Activated naive CD8-positive, alpha-beta T cell treated with anti-CD3 and anti-CD28 coated beads, Interleukin-2, amount 10 ng/mL, durations not matched to agents 7 days and 5 days (primary cell): ENCODE measurements around the gene SMIM35. TPM values are rescaled to one million over a fixed set of nuclear protein-coding genes. Genes with fewer than 3 reads are reported as not detected.

Source experiments
- ATAC-seq: fragments of 150-1000 bp; cut with Tn5 transposase; one replicate; pipeline ENCODE4 v1.10.0; 2021; ENCODE audit warnings: low read depth, moderate library complexity
- POLR2A ChIA-PET: fragments of 350-600 bp; sonication (Branson Sonifier 250); formaldehyde crosslinking; loops from one replicate; lab custom pipeline; 2021; ENCODE audit warnings: antibody characterized with exemption; lab: Charles Lee
- DNase-seq: peaks from one replicate; pipeline ENCODE4 v3.0.0; 2021
- H3K27ac Mint-ChIP-seq: one replicate; pipeline ENCODE4 v1.8.0; 2022; ENCODE audit warnings: mild to moderate bottlenecking, mixed read lengths
- H3K27me3 Mint-ChIP-seq: one replicate; pipeline ENCODE4 v1.8.0; 2022; ENCODE audit warnings: mild to moderate bottlenecking, moderate library complexity, mixed read lengths
- H3K36me3 Mint-ChIP-seq: one replicate; pipeline ENCODE4 v1.8.0; 2021; ENCODE audit warnings: mild to moderate bottlenecking, mixed read lengths
- H3K4me1 Mint-ChIP-seq: one replicate; pipeline ENCODE4 v1.8.0; 2021; ENCODE audit warnings: mixed read lengths
- H3K4me3 Mint-ChIP-seq: one replicate; pipeline ENCODE4 v1.8.0; 2022; ENCODE audit warnings: mild to moderate bottlenecking, moderate library complexity, mixed read lengths
- H3K9me3 Mint-ChIP-seq: one replicate; pipeline ENCODE4 v1.8.0; 2021; ENCODE audit warnings: mixed read lengths
- total RNA-seq, 2 experiments: library from RNA; stranded (reverse); gene quantifications; one replicate each; pipeline ENCODE4 v1.2.3, GENCODE V29; 2021

The SMIM35 gene
- total RNA-seq, 2 experiments from 2014 or later, result 3.0 to 3.1 TPM

DNA sequence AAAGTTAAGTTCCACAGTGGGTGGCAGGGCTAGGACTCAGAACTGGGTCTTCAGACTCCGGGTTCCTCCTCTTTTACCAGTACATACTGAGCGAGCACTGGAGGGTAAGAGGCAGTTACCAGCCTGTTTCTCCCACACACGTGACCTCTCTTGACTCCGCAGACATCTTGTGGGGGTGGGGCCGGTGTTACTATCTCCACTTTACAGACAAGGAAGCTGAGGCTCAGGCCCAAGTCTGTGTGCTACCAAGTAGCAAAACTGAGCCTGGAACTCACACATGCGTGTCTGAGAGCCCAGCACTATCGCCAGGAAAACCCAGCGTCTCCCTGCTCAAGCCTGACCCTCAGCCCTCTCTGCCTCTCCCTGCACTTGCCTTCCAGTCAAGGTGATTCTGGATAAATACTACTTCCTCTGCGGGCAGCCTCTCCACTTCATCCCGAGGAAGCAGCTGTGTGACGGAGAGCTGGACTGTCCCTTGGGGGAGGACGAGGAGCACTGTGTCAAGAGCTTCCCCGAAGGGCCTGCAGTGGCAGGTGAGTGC lies 16.0 kb upstream of the SMIM35 start:
- Mint-ChIP-seq H3K36me3 (no peaks in the 10 kb centered on the region), H3K4me3 (no peak overlapping the region), H3K4me1 (peaks cover 1% of the 10 kb centered on the region), H3K27ac (no peak overlapping the region), H3K27me3 (peaks cover 26% of the 10 kb centered on the region), H3K9me3 (no peaks in the 10 kb centered on the region)
- POLR2A ChIA-PET, result no interaction called here
- DNase-seq (no peak), ATAC-seq (no peak)

DNA sequence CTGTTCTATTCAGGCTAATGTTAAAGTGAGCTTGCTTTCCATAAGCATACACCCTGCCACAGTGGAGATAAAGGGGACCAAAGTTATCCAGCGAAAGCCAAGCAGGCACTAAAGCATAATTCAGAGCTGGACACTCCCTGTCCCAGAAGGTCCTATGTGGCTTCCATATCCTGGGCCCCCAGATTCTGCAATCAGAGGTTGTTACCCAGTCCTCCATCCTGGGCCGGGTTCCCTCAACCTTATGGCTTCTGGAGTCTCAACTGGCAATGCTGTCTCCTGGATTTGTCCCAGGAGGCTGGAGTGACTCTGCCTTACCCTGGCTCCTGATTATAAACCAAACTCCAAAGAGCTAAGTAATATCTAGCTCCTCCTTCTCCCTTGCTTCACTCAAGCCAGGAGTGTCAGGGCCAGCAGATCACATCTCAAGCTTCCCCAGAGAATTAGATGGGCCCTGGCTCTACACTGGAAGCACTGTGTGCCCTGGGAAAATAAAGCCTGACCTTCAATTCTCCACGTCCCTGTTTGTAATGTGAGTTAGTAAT lies 14.0 kb upstream of the SMIM35 start:
- no peaks in the 10 kb centered on the region for H3K9me3 Mint-ChIP-seq
- ATAC-seq (no peak), DNase-seq (no peak)
- peaks cover 28% of the 10 kb centered on the region for H3K27me3 Mint-ChIP-seq
- no peak overlapping the region for H3K27ac Mint-ChIP-seq
- POLR2A ChIA-PET, result no interaction called here
- peaks cover 1% of the 10 kb centered on the region for H3K4me1 Mint-ChIP-seq
- no peaks in the 10 kb centered on the region for H3K36me3 Mint-ChIP-seq
- H3K4me3 Mint-ChIP-seq, result no peak overlapping the region

- Mint-ChIP-seq H3K27me3 (peaks cover 25% of the 10 kb centered on the region), H3K27ac (no peak overlapping the region), H3K4me3 (no peak overlapping the region), H3K4me1 (peaks cover 1% of the 10 kb centered on the region), H3K36me3 (no peaks in the 10 kb centered on the region), H3K9me3 (no peaks in the 10 kb centered on the region)
- no peak for ATAC-seq
- DNase-seq, result no peak
- POLR2A ChIA-PET, result interaction anchor here (0.6 kb wide), 1 partner anchor 12 kb away, joined by 3 read pairs; no protein-coding TSS in a partner anchor
Measured at GRCh38 chr11:118099838-118100556, 13.2 kb upstream of the SMIM35 start.

DNA sequence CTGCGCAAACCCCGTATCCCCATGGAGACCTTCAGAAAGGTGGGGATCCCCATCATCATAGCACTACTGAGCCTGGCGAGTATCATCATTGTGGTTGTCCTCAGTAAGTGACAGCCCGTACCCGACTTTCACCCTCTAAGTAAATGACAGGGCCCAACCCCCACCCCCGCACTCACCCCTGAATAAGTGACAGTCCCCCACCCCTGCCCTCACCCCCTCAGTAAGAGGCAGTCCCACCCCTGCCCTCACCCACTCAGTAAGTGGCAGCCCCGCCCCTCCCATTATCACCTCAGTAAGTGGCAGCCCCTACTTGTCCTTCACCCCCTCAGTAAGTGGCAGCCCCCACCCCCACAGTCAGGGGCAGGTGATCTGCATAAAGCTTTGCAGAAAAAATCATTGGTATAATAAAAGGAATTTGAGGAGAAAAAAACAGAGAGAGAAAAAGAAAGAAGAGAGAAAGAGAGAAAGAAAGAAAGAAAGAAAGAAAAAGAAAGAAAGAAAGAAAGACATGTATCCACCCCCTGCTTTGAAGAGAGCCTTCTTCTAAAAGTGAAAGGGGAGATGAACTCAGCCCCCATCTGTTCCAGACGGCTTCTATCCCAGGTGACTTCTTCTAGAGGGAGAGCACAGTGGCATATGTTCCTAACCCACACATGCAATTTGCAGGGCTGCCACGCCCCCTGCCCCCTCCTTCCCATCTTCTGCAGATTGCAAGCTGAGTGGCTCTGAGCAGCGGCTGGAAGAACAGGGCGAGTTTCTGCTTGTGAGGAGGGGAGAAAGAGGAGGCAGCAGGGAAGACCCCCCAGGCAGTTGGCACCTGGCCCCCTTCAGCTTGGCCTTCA lies 12.5 kb upstream of the SMIM35 start:
- Mint-ChIP-seq H3K4me3 (no peak overlapping the region), H3K4me1 (peaks cover 1% of the 10 kb centered on the region), H3K36me3 (no peaks in the 10 kb centered on the region), H3K27ac (no peak overlapping the region), H3K9me3 (no peaks in the 10 kb centered on the region), H3K27me3 (peaks cover 23% of the 10 kb centered on the region)
- POLR2A ChIA-PET, result interaction anchor here (0.6 kb wide), 1 partner anchor 11 kb away, joined by 3 read pairs; no protein-coding TSS in a partner anchor
- ATAC-seq (no peak), DNase-seq (no peak)

DNA sequence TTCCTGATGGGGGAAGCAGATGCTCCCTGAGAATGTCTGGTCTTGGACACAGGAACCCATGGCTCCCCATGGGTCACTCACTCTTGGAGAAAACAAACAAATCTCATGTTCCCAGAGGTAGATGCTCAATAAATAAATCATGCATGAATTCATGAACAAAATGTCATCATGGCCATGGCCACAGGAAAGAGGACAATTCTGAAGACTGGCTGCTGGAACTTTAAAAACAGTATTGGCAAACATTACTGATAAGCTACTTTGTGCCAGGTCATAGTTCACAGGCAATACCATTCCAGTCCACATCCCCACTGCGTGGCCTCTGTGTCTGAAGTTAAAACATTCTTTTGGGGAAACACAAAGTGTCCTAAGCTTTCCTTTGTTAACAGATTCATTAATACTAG lies 9.2 kb upstream of the SMIM35 start:
- Mint-ChIP-seq H3K4me1 (peaks cover 1% of the 10 kb centered on the region), H3K36me3 (no peaks in the 10 kb centered on the region), H3K9me3 (peaks cover 2% of the 10 kb centered on the region), H3K4me3 (no peak overlapping the region), H3K27ac (no peak overlapping the region), H3K27me3 (peaks cover 16% of the 10 kb centered on the region)
- POLR2A ChIA-PET, result no interaction called here
- ATAC-seq (no peak), DNase-seq (no peak)

GRCh38 chr11:118095493-118095892 lies 8.7 kb upstream of the SMIM35 start:
- Mint-ChIP-seq H3K9me3 (peaks cover 3% of the 10 kb centered on the region), H3K4me1 (peaks cover 1% of the 10 kb centered on the region), H3K27me3 (peaks cover 14% of the 10 kb centered on the region), H3K4me3 (no peak overlapping the region), H3K36me3 (no peaks in the 10 kb centered on the region), H3K27ac (no peak overlapping the region)
- no peak for DNase-seq
- POLR2A ChIA-PET, result no interaction called here
- no peak for ATAC-seq

DNA sequence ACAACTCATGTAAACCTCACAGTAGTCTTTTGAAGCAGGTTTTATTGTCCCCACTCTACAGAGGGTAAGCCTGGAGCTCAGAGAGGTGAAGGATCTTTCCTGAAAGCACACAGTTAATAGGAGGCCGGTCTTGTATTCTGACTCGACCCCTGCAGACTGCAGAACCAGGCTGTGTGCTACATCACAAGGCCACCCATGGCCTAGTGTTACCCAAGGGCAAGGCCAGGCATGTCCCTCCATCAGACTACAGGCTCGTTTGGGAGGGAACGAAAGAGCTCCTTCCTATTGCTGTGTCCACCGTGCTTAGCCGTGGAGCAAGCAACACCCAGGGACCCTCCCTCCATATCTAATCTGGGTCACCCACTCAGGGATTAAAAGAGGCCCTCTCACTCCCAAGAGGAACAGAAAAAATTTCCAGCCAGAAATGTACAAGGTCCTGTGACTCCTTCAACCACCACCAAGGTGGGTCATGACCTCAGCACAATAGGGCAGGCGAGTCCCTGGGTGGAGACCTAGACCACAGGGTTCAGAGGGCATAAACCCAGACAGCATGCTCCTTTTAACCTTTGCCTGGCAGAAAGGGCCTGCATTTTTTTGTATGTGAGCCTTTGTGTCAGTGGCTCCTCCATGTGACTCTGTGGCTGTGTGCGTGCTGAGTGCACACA lies 6.3 kb upstream of the SMIM35 start:
- Mint-ChIP-seq H3K27me3 (peaks cover 13% of the 10 kb centered on the region), H3K36me3 (no peaks in the 10 kb centered on the region), H3K4me1 (no peaks in the 10 kb centered on the region), H3K4me3 (no peak overlapping the region), H3K27ac (no peak overlapping the region), H3K9me3 (peaks cover 8% of the 10 kb centered on the region)
- POLR2A ChIA-PET, result interaction anchor here (1.7 kb wide), 1 partner anchor 21 kb away, joined by 3 read pairs; no protein-coding TSS in a partner anchor
- ATAC-seq (no peak), DNase-seq (no peak)

DNA sequence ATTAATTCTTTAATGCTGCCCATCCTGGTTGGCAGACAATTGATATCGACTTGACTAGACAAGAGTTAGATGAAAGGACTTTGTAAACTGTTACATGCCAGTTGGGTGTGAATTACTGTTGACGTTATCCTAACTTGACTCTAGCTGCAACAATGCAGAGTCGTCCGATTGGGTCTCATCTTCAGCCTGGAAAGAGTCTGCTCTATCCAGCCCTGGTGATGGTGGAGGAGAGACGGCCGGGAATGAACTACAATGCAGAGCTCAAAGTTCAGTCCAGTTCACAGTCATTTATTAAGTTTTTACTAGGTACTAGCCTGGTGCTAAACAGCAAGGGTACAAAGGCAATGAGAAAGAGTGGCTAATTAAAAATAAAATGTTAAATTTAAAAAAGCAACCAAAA lies 4.9 kb upstream of the SMIM35 start:
- Mint-ChIP-seq H3K9me3 (peaks cover 14% of the 10 kb centered on the region), H3K4me3 (no peak overlapping the region), H3K27me3 (peaks cover 9% of the 10 kb centered on the region), H3K36me3 (peaks cover 4% of the 10 kb centered on the region), H3K27ac (no peak overlapping the region), H3K4me1 (no peaks in the 10 kb centered on the region)
- no peak for ATAC-seq
- POLR2A ChIA-PET, result interaction anchor here (1.7 kb wide), 1 partner anchor 22 kb away, joined by 3 read pairs; no protein-coding TSS in a partner anchor
- no peak for DNase-seq

DNA sequence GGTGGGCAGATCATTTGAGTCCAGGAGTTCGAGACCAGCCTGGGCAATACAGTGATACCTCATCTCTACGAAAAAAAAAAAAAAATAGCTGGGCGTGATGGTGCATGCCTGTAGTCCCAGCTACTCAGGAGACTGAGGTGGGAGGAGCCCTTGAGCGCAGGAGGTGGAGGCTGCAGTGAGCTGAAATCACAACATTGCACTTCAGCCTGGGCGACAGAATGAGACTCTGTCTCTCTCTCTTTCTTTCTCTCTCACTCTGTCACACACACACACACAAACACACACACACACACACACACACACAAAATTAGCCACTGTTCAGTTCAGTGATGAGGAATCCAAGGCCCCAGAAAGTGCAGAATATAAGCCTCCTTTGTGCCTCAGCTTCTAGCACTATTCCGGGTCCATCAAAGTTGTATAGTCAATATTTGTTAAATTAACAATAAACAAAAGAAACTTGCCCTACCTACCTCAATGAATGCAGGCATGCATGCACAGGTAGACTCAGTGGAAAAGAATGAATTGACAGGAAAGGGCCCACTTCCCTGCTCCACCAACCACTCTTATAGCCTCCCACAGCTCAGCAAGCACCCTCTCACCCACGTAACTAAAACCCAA lies 3.9 kb upstream of the SMIM35 start:
- H3K4me3 Mint-ChIP-seq, result no peak overlapping the region
- peaks cover 3% of the 10 kb centered on the region for H3K27me3 Mint-ChIP-seq
- H3K9me3 Mint-ChIP-seq, result peaks cover 14% of the 10 kb centered on the region
- ATAC-seq (no peak), DNase-seq (no peak)
- no peak overlapping the region for H3K27ac Mint-ChIP-seq
- no peaks in the 10 kb centered on the region for H3K4me1 Mint-ChIP-seq
- POLR2A ChIA-PET, result no interaction called here
- peaks cover 4% of the 10 kb centered on the region for H3K36me3 Mint-ChIP-seq

- ATAC-seq, result no peak
- POLR2A ChIA-PET, result interaction anchor here (0.6 kb wide), 1 partner anchor 11 kb away, joined by 3 read pairs; no protein-coding TSS in a partner anchor
- Mint-ChIP-seq H3K27me3 (peaks cover 3% of the 10 kb centered on the region), H3K36me3 (peaks cover 4% of the 10 kb centered on the region), H3K9me3 (peaks cover 14% of the 10 kb centered on the region), H3K27ac (no peak overlapping the region), H3K4me3 (no peak overlapping the region), H3K4me1 (peaks cover 3% of the 10 kb centered on the region)
- DNase-seq, result no peak
Measured at GRCh38 chr11:118088531-118088930, 1.8 kb upstream of the SMIM35 start.

DNA sequence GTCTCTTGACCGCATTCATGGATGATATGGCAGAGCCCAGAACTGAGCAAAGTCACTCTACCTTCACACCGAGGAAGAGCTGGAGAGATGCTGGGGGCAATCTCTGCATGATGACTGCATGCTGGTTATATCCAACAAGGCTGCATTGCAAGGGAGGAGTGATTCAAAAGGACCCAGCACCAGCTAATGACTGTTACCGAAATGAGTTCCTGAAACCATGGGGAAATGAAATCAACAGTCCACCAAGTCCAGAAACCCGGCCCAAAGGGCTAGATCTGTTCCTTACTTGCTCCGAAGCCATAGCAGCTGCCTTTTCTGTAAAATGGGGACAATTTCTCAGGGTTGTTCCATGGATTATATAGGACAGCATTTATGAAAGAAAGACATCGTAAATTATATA lies 1.2 kb upstream of the SMIM35 start:
- POLR2A ChIA-PET, result interaction anchor here (0.5 to 0.6 kb wide), 2 partner anchors 11 to 24 kb away, joined by 3 to 5 read pairs; no protein-coding TSS in a partner anchor
- H3K27ac Mint-ChIP-seq, result no peak overlapping the region
- H3K27me3 Mint-ChIP-seq, result peaks cover 6% of the 10 kb centered on the region
- peaks cover 14% of the 10 kb centered on the region for H3K9me3 Mint-ChIP-seq
- ATAC-seq (no peak), DNase-seq (no peak)
- H3K4me1 Mint-ChIP-seq, result peaks cover 3% of the 10 kb centered on the region
- no peak overlapping the region for H3K4me3 Mint-ChIP-seq
- peaks cover 4% of the 10 kb centered on the region for H3K36me3 Mint-ChIP-seq

DNA sequence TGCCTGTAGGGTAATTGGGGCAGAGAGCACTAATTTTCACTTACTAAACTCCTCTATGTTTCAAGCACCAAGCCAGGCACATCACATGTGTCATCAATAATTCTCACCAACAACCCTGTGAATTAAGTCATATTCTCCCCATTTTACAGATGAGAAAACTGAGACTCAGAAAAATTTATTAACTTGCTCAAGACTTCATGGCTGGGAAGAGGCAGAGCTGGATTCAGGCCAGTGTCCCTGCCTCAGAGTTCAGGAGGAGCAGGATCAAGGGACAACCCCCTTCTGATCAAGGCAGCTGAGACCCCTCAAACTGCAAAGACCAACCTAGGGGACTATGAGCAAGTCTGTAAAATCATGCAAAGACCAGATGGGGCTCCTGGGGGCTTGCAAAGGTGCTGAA lies 2.1 kb downstream of the SMIM35 start:
- Mint-ChIP-seq H3K4me1 (peaks cover 3% of the 10 kb centered on the region), H3K9me3 (peaks cover 11% of the 10 kb centered on the region), H3K36me3 (peaks cover 4% of the 10 kb centered on the region), H3K27me3 (peaks cover 8% of the 10 kb centered on the region), H3K4me3 (no peak overlapping the region), H3K27ac (no peak overlapping the region)
- DNase-seq (no peak), ATAC-seq (no peak)
- POLR2A ChIA-PET, result no interaction called here
